Right lobe of liver (tissue), 6 donors: Measurements from ENCODE around the gene CD58. TPM values are rescaled to one million over a fixed set of nuclear protein-coding genes. Genes with fewer than 3 reads are reported as not detected.

Experiments
- ATAC-seq, 4 donors: fragments of 200-7000 bp; cut with Tn5 transposase; one replicate each; pipeline ENCODE4 v1.9.1; 2020; ENCODE audit warnings: mild to moderate bottlenecking in 4 of 4, moderate library complexity in 4 of 4
- DNase-seq, 3 donors: peaks; one replicate each; pipeline ENCODE4 v3.0.0-alpha.2; 2020
- H3K27ac ChIP-seq, 3 donors: fragments of 200-600 bp; one replicate each; pipeline ENCODE4 v1.8.0; 2022
- H3K27me3 ChIP-seq, 2 donors: fragments of 200-600 bp; one replicate each; pipeline ENCODE4 v1.8.0; 2022
- H3K36me3 ChIP-seq, 4 donors: fragments of 200-600 bp; sonication (generic) in 1 of 4; one replicate each; pipeline versions ENCODE4 v1.5.1 to v1.8.0; 2017 to 2022; ENCODE audit warnings: control low read depth in 1 of 4
- H3K4me1 ChIP-seq, 4 donors: fragments of 200-600 bp; sonication (generic) in 1 of 4; one replicate each; pipeline versions ENCODE4 v1.5.1 to v1.8.0; 2017 to 2022; ENCODE audit warnings: control low read depth in 1 of 4
- H3K4me3 ChIP-seq, 3 donors: fragments of 200-600 bp; one replicate each; pipeline ENCODE4 v1.8.0; 2022
- H3K9me3 ChIP-seq, 4 donors: fragments of 200-600 bp; sonication (generic) in 1 of 4; one replicate each; pipeline versions ENCODE4 v1.5.1 to v1.8.0; 2017 to 2022; ENCODE audit warnings: control low read depth in 1 of 4
- CTCF ChIP-seq, 4 donors: fragments of 200-600 bp in 3 of 4; fragments of 450-650 bp in 1 of 4; IDR thresholded peaks; one replicate each; pipeline versions ENCODE4 v1.5.1 to v1.8.0; 2016 to 2022; ENCODE audit warnings: antibody characterized with exemption in 4 of 4, mild to moderate bottlenecking in 2 of 4
- POLR2A ChIP-seq: fragments of 450-650 bp; IDR thresholded peaks from one replicate; pipeline ENCODE4 v1.6.1; 2017; ENCODE audit warnings: antibody characterized with exemption, mild to moderate bottlenecking
- WGBS: methylation state at CpG from one replicate; pipeline ENCODE4 v1.1.6; 2018; ENCODE audit warnings: low coverage, low lambda C conversion rate; ENCODE audit not compliant: insufficient coverage; ENCODE audit errors: missing lambda C conversion rate; 5-methylcytosine and 5-hydroxymethylcytosine counted together
- intact Hi-C, 2 donors: fragments of 100-400 bp; cut with DNase I; formaldehyde crosslinking; loops; one replicate each; pipeline versions ENCODE4 v1.11.2 to v1.14.1; 2022
- total RNA-seq, 6 experiments: library from RNA; depleted of rRNA in 2 of 6; stranded (reverse); fragments of >200 nt in 2 of 6; fragmentation: NEBNext Ultra II Directional in 3 of 6; extraction: Animal tissue kit (Norgen Biotek cat#: 25700) in 3 of 6; gene quantifications; one replicate each; pipeline versions ENCODE4 v1.1.0 to v1.2.4, GENCODE V29; 2016 to 2023
- donor health status: DM: no; HTN: yes; CAD: no.
- donor health status: DM: no; HTN: no; CAD: no.
- donor health status: DM: no; HTN: no; CAD: no.
- donor health status: DM: no; HTN: yes; CAD: no.
- donor health status: DM: no; HTN: yes; CAD: no.

CD58 gene
- total RNA-seq, 6 experiments from 2014 or later: 3.5 to 13.8 (median 7.5) TPM

- Histone ChIP-seq H3K27me3 (no peaks in the 10 kb centered on the region), H3K4me1 (no peaks in the 10 kb centered on the region), H3K27ac (no peak overlapping the region), H3K36me3 (no peaks in the 10 kb centered on the region), H3K4me3 (no peak overlapping the region), H3K9me3 (no peaks in the 10 kb centered on the region)
- ATAC-seq (no peak), DNase-seq (no peak)
- WGBS: 73% methylated on average over 4 of the region's 4 CpGs
- TF ChIP-seq POLR2A: no peak
- no peak for TF ChIP-seq CTCF (IDR thresholded peaks at IDR 0.05)
- intact Hi-C loops: no loop called here
Measured at GRCh38 chr1:116560704-116561490, 9.9 kb downstream of the CD58 start.

- intact Hi-C loops: no loop called here
- 78% methylated on average over 4 of the region's 8 CpGs for WGBS
- H3K4me1 ChIP-seq: no peaks in the 10 kb centered on the region
- no peak overlapping the region for H3K27ac ChIP-seq
- TF ChIP-seq POLR2A (no peak), CTCF (IDR thresholded peaks at IDR 0.05) (no peak)
- no peaks in the 10 kb centered on the region for H3K27me3 ChIP-seq
- ATAC-seq: no peak
- H3K4me3 ChIP-seq: no peak overlapping the region
- H3K9me3 ChIP-seq: no peaks in the 10 kb centered on the region
- H3K36me3 ChIP-seq: no peaks in the 10 kb centered on the region
- no peak for DNase-seq
Measured at GRCh38 chr1:116559304-116559761, 11.5 kb downstream of the CD58 start.

GRCh38 chr1:116558571-116558970, 12.3 kb downstream of the CD58 start:
- Histone ChIP-seq H3K9me3 (no peaks in the 10 kb centered on the region), H3K36me3 (no peaks in the 10 kb centered on the region), H3K27ac (no peak overlapping the region), H3K4me1 (no peaks in the 10 kb centered on the region), H3K27me3 (no peaks in the 10 kb centered on the region), H3K4me3 (no peak overlapping the region)
- DNase-seq: no peak
- WGBS: 89% methylated on average over 1 of the region's 1 CpG
- TF ChIP-seq CTCF (IDR thresholded peaks at IDR 0.05) (no peak), POLR2A (no peak)
- ATAC-seq: no peak
- intact Hi-C loops: no loop called here

GRCh38 chr1:116558140-116558549, 12.7 kb downstream of the CD58 start:
- Histone ChIP-seq H3K27ac (no peak overlapping the region), H3K36me3 (no peaks in the 10 kb centered on the region), H3K27me3 (no peaks in the 10 kb centered on the region), H3K4me1 (no peaks in the 10 kb centered on the region), H3K4me3 (no peak overlapping the region), H3K9me3 (no peaks in the 10 kb centered on the region)
- no peak for DNase-seq
- intact Hi-C loops: no loop called here
- TF ChIP-seq CTCF (IDR thresholded peaks at IDR 0.05) (no peak), POLR2A (no peak)
- no peak for ATAC-seq
- WGBS: 74% methylated on average over 4 of the region's 4 CpGs
